ENCODE measurements around the gene GFRA1.
"Not testable (repeated sequence)": the region's sequence is repeated elsewhere in the genome, so short reads cannot be mapped to it uniquely, and the experiment has no call there.

GFRA1 gene

DNA sequence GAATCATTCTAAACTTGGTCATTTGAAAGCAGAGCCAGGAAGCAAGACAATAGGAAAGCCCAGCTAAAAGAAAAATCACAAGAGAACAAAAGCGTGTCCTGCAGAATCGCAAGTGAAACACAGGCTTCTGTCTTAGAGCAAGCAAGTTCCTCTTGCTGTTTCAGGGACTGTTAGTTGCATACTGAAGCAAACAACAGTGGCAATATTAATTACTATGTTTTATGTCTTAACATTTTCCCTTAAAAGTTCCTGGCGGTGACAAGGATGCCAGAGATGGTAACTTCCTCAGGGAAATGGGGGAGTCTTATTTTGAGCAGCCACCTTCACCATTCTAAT, 217.1 kb downstream of the GFRA1 start:
- H3K36me3 ChIP-seq, result no peaks in the 10 kb centered on the region
- no peaks in the 10 kb centered on the region; the same call in 1 of the 2 replicates for H3K9me3 ChIP-seq
- TF ChIP-seq, protein P1, sequence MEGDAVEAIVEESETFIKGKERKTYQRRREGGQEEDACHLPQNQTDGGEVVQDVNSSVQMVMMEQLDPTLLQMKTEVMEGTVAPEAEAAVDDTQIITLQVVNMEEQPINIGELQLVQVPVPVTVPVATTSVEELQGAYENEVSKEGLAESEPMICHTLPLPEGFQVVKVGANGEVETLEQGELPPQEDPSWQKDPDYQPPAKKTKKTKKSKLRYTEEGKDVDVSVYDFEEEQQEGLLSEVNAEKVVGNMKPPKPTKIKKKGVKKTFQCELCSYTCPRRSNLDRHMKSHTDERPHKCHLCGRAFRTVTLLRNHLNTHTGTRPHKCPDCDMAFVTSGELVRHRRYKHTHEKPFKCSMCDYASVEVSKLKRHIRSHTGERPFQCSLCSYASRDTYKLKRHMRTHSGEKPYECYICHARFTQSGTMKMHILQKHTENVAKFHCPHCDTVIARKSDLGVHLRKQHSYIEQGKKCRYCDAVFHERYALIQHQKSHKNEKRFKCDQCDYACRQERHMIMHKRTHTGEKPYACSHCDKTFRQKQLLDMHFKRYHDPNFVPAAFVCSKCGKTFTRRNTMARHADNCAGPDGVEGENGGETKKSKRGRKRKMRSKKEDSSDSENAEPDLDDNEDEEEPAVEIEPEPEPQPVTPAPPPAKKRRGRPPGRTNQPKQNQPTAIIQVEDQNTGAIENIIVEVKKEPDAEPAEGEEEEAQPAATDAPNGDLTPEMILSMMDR (IDR thresholded peaks at IDR 0.05; ENCODE audit: low read depth, low read length), result no peak
- no peak overlapping the region for H3K4me3 ChIP-seq (ENCODE audit: low read depth, low read length)
- no peaks in the 10 kb centered on the region for H3K27me3 ChIP-seq
- no peak for DNase-seq
- no peaks in the 10 kb centered on the region for H3K4me1 ChIP-seq

DNA sequence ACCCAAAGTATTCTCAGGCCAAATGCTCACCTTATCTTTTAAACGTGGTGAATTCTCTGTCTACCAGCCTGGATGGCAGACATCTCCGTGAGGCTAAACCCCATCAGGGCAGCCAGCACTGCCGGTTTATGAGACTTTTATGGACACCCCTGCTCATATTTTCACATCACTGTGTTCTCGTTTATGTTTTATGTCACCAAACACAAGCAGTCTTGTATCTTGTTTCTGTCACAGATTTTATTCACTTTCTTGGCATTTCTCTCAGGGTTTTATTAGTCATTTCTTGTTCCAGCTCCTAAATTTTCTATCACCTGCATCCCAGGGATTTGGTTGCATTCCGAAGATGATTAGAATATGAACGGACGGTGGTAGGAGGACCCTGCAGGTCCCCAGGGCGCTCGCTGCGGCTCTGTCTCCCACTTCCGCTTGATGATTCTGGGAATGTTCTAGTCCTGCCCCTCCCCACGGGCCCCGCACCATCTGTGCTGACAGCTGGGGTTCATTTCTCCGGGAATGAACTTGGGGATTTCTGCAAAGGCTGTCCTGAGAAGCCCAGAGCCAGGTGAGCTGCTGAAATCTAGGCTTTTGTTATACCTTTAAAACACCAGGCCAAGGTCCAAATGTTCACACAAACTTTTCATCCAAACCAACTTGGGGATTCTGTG, 217.6 kb downstream of the GFRA1 start:
- no peak for DNase-seq
- Histone ChIP-seq H3K4me3 (ENCODE audit: low read depth, low read length) (no peak overlapping the region), H3K4me1 (no peaks in the 10 kb centered on the region), H3K27me3 (no peaks in the 10 kb centered on the region), H3K9me3 (no peaks in the 10 kb centered on the region; the same call in 1 of the 2 replicates), H3K36me3 (no peaks in the 10 kb centered on the region)
- TF ChIP-seq, protein P1 (IDR thresholded peaks at IDR 0.05; ENCODE audit: low read depth, low read length), result no peak

DNA sequence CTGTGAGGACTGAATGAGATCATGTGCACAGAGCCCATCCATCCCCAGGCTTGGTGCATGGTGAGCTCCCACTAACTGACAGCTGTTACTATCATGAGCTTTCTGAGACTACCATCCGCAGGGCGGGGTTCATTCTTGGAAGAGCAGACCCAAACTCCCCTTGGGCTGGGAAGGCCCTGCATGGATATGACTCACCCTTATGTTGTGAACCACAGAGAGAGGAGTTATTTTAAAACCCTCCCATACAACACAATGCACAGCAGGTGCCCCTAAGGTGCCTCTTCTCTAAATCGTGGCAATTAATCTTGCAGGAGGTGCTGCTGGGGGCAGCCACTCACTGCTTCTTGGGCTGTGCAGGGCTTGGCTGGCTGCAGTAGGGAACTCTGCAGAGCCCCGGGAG, 219.1 kb downstream of the GFRA1 start:
- no peak for DNase-seq
- TF ChIP-seq, protein P1 (IDR thresholded peaks at IDR 0.05; ENCODE audit: low read depth, low read length), result no peak

DNA sequence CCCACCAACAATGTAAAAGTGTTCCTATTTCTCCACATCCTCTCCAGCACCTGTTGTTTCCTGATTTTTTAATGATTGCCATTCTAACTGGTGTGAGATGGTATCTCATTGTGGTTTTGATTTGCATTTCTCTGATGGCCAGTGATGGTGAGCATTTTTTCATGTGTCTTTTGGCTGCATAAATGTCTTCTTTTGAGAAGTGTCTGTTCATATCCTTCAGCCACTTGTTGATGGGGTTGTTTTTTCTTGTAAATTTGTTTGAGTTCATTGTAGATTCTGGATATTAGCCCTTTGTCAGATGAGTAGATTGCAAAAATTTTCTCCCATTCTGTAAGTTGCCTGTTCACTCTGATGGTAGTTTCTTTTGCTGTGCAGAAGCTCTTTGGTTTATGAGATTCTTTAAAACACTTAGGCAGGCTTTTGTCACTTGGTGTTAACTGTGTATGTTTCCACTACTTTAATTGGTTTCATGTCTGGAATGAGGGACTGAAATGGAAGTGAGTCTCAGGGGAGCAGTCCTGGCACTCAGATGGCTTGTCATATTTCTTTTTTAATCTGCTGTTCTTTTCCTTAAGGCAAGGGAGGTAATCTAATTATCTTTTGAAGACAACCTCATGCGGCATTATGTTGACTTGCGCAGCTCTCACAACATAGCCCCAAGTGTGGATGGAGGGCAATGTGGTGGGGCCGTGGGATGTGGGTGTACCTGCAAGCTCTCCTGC, 219.8 kb downstream of the GFRA1 start:
- not testable (repeated sequence) for H3K9me3 ChIP-seq; H3K4me3 ChIP-seq (ENCODE audit: low read depth, low read length); DNase-seq; H3K36me3 ChIP-seq; H3K27me3 ChIP-seq; H3K4me1 ChIP-seq

More for the DNA sequence above, 219.1 kb downstream of the GFRA1 start:
- Histone ChIP-seq H3K4me3 (ENCODE audit: low read depth, low read length) (no peak overlapping the region), H3K4me1 (no peaks in the 10 kb centered on the region), H3K27me3 (no peaks in the 10 kb centered on the region), H3K36me3 (no peaks in the 10 kb centered on the region), H3K9me3 (no peaks in the 10 kb centered on the region; the same call in 1 of the 2 replicates)

DNA sequence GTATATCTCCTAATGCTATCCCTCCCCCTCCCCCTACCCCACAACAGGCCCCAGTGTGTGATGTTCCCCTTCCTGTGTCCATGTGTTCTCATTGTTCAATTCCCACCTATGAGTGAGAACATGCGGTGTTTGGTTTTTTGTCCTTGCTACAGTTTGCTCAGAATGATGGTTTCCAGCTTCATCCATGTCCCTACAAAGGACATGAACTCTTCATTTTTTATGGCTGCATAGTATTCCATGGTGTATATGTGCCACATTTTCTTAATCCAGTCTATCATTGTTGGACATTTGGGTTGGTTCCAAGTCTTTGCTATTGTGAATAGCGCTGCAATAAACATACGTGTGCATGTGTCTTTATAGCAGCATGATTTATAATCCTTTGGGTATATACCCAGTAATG, 220.5 kb downstream of the GFRA1 start:
- not testable (repeated sequence) for H3K4me3 ChIP-seq (ENCODE audit: low read depth, low read length); H3K27me3 ChIP-seq; H3K36me3 ChIP-seq; H3K4me1 ChIP-seq; DNase-seq; H3K9me3 ChIP-seq

DNA sequence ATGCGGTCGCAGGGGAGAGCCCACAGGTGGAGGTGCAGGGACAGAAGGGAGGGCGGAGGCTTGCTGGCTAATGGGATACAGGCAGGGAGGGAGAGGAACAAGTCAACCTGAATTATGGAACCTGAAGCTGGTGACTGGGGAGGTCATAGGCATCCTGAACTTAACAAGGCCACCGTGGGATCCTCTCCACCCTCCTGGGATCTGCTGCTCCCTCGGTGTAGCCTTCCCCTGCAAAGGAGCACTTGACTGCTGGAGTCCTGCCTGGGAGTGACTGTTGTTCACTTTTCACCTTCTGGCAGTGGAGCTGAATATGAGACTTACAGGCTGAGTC, 223.1 kb downstream of the GFRA1 start:
- H3K4me1 ChIP-seq, result no peaks in the 10 kb centered on the region
- TF ChIP-seq, protein P1 (IDR thresholded peaks at IDR 0.05; ENCODE audit: low read depth, low read length), result no peak
- DNase-seq, result no peak
- no peaks in the 10 kb centered on the region for H3K9me3 ChIP-seq
- H3K36me3 ChIP-seq, result no peaks in the 10 kb centered on the region
- H3K4me3 ChIP-seq (ENCODE audit: low read depth, low read length), result no peak overlapping the region
- H3K27me3 ChIP-seq, result no peaks in the 10 kb centered on the region

- Histone ChIP-seq H3K4me1 (no peaks in the 10 kb centered on the region), H3K4me3 (ENCODE audit: low read depth, low read length) (no peak overlapping the region), H3K9me3 (no peaks in the 10 kb centered on the region), H3K36me3 (no peaks in the 10 kb centered on the region), H3K27me3 (no peaks in the 10 kb centered on the region)
- no peak for DNase-seq
- TF ChIP-seq, protein P1 (IDR thresholded peaks at IDR 0.05; ENCODE audit: low read depth, low read length), result no peak
These were observed 223.6 kb downstream of the GFRA1 start for GRCh38 chr10:116049158-116049973.

All from BE2C (cell line).